HEK293T (cell line): ENCODE measurements around the gene NEGR1.

Experiments used
- ARNT ChIP-seq: fragments of 450-650 bp; IDR thresholded peaks from 2 replicates; pipeline ENCODE4 v1.6.1; 2017; ENCODE audit warnings: mild to moderate bottlenecking
- FOXA1 ChIP-seq: fragments of 450-650 bp; IDR thresholded peaks from 2 replicates; pipeline ENCODE4 v1.6.1; 2016; ENCODE audit warnings: mild to moderate bottlenecking
- FOXK2 ChIP-seq: fragments of 450-650 bp; IDR thresholded peaks from 2 replicates; pipeline ENCODE4 v1.6.1; 2016; ENCODE audit warnings: mild to moderate bottlenecking
- FOXM1 ChIP-seq: fragments of 450-650 bp; IDR thresholded peaks from 2 replicates; pipeline ENCODE4 v1.6.1; 2017; ENCODE audit warnings: mild to moderate bottlenecking, borderline replicate concordance

DNA sequence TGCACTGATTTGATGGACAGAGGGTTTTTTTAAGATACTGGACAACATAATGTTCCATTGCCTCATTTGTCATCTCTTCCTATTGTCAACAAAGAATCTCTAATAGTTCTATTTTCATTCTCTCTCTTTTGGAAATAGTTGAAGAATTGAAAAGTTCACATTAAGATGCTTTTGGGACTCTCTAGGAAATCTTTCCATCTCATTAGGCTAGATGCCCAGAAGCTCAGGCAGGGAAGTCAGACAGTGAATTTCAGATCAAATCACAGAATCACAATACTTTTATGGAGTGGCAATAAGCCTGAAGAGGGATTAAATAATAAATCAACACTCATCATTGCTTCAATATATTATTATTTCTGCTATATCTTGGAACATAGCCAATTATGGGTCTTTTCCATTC, 29.2 kb downstream of the NEGR1 start:
- TF ChIP-seq FOXM1 (no peak), FOXA1 (no peak), FOXK2 (no peak), ARNT (no peak)
